Astrocyte (in vitro differentiated cells and primary cell): ENCODE measurements around the gene FLACC1. TPM values are rescaled to one million over a fixed set of nuclear protein-coding genes. Genes with fewer than 3 reads are reported as not detected.
A peak's percentile ranks its signal among the peaks of the same experiment; 100 is the strongest.
"Not testable (repeated sequence)": the region's sequence is repeated elsewhere in the genome, so short reads cannot be mapped to it uniquely, and the experiment has no call there.

Experiments used
- DNase-seq: peaks from one replicate; pipeline ENCODE4 v3.0.0-alpha.2; 2010; ENCODE audit warnings: low read depth
- FAIRE-seq: peaks from 2 replicates; lab custom pipeline; 2011; peaks lifted over from hg19 to GRCh38; lab: Jason Lieb, UNC
- H2AFZ ChIP-seq: 2 replicates; pipeline ENCODE4 v1.6.0; 2012; ENCODE audit warnings: low read depth, low read length, inconsistent platforms
- H3K27ac ChIP-seq: 2 replicates; pipeline ENCODE4 v1.5.1; 2011; ENCODE audit warnings: low read depth, low read length, inconsistent platforms
- H3K27me3 ChIP-seq: 2 replicates; pipeline ENCODE4 v1.6.0; 2011; ENCODE audit warnings: low read length, inconsistent platforms; ENCODE audit not compliant: insufficient read depth
- H3K36me3 ChIP-seq: 2 replicates; pipeline ENCODE4 v1.5.1; 2011; ENCODE audit warnings: low read length, inconsistent platforms; ENCODE audit not compliant: insufficient read depth
- H3K4me1 ChIP-seq: 2 replicates; pipeline ENCODE4 v1.5.1; 2011; ENCODE audit warnings: low read length, inconsistent platforms; ENCODE audit not compliant: insufficient read depth
- H3K4me2 ChIP-seq: 2 replicates; pipeline ENCODE4 v1.6.0; 2012; ENCODE audit warnings: low read length, inconsistent platforms
- H3K4me3 ChIP-seq: 2 replicates; pipeline ENCODE4 v1.5.1; 2011; ENCODE audit warnings: low read depth, mild to moderate bottlenecking, low read length, inconsistent platforms; ENCODE audit not compliant: insufficient read depth
- H3K79me2 ChIP-seq: 2 replicates; pipeline ENCODE4 v1.6.0; 2012; ENCODE audit warnings: mild to moderate bottlenecking, low read length, inconsistent platforms; ENCODE audit not compliant: insufficient read depth
- H3K9ac ChIP-seq: 2 replicates; pipeline ENCODE4 v1.6.0; 2012; ENCODE audit warnings: mild to moderate bottlenecking, low read length, inconsistent platforms
- H3K9me3 ChIP-seq: 2 replicates; pipeline ENCODE4 v1.5.1; 2012; ENCODE audit warnings: low read depth, mild to moderate bottlenecking, low read length, inconsistent platforms; ENCODE audit not compliant: insufficient read depth
- H4K20me1 ChIP-seq: 2 replicates; pipeline ENCODE4 v1.6.0; 2012; ENCODE audit warnings: low read length, inconsistent platforms; ENCODE audit not compliant: insufficient read depth
- H3K27ac Mint-ChIP-seq: one replicate; pipeline ENCODE4 v1.8.0; 2021; ENCODE audit warnings: mild to moderate bottlenecking, mixed read lengths; ENCODE audit not compliant: unreplicated experiment
- H3K27me3 Mint-ChIP-seq: one replicate; pipeline ENCODE4 v1.8.0; 2021; ENCODE audit warnings: low read depth, mixed read lengths; ENCODE audit not compliant: unreplicated experiment
- H3K36me3 Mint-ChIP-seq: one replicate; pipeline ENCODE4 v1.8.0; 2021; ENCODE audit warnings: low read depth, mixed read lengths; ENCODE audit not compliant: unreplicated experiment
- H3K4me1 Mint-ChIP-seq: one replicate; pipeline ENCODE4 v1.8.0; 2021; ENCODE audit warnings: low read depth, mixed read lengths; ENCODE audit not compliant: unreplicated experiment
- H3K4me3 Mint-ChIP-seq: one replicate; pipeline ENCODE4 v1.8.0; 2021; ENCODE audit warnings: mild to moderate bottlenecking, moderate library complexity, mixed read lengths; ENCODE audit not compliant: unreplicated experiment
- H3K9me3 Mint-ChIP-seq: one replicate; pipeline ENCODE4 v1.8.0; 2021; ENCODE audit warnings: mild to moderate bottlenecking, mixed read lengths; ENCODE audit not compliant: unreplicated experiment
- CTCF ChIP-seq: IDR thresholded peaks from 2 replicates; pipeline ENCODE4 v1.5.1; 2011; ENCODE audit warnings: low read depth, mild to moderate bottlenecking, inconsistent platforms, low read length, moderate library complexity; ENCODE audit not compliant: insufficient read depth
- EZH2 ChIP-seq: IDR thresholded peaks from 2 replicates; pipeline ENCODE4 v1.6.1; 2012; ENCODE audit warnings: mild to moderate bottlenecking, low read length, inconsistent platforms; ENCODE audit not compliant: insufficient read depth
- total RNA-seq: library from RNA; stranded (reverse); gene quantifications from 2 replicates; pipeline ENCODE4 v1.2.1, GENCODE V29; 2021

FLACC1 gene
- total RNA-seq, 1 donor from 2014 or later, result 2.2 TPM

GRCh38 chr2:201369775-201370174 lies 12.6 kb upstream of the FLACC1 start:
- H4K20me1 ChIP-seq, result no peaks in the 10 kb centered on the region
- H3K36me3 Mint-ChIP-seq, result peaks cover 56% of the 10 kb centered on the region
- H3K4me3 Mint-ChIP-seq, result no peak overlapping the region
- H3K27me3 ChIP-seq, result no peaks in the 10 kb centered on the region
- FAIRE-seq, result no peak
- H3K27ac ChIP-seq, result no peak overlapping the region
- no peak overlapping the region for H3K9ac ChIP-seq
- H3K4me2 ChIP-seq, result no peak overlapping the region
- H3K4me1 ChIP-seq, result no peaks in the 10 kb centered on the region
- no peak for TF ChIP-seq CTCF
- no peak for TF ChIP-seq EZH2
- H3K79me2 ChIP-seq, result no peaks in the 10 kb centered on the region
- peaks cover 4% of the 10 kb centered on the region for H3K9me3 ChIP-seq
- DNase-seq, result no peak
- H3K4me1 Mint-ChIP-seq, result no peaks in the 10 kb centered on the region
- peaks cover 21% of the 10 kb centered on the region for H3K9me3 Mint-ChIP-seq
- no peak overlapping the region for H3K4me3 ChIP-seq
- H3K36me3 ChIP-seq, result no peaks in the 10 kb centered on the region
- no peak overlapping the region for H2AFZ ChIP-seq
- H3K27ac Mint-ChIP-seq, result no peak overlapping the region
- no peaks in the 10 kb centered on the region for H3K27me3 Mint-ChIP-seq

- not testable (repeated sequence) for H3K4me1 ChIP-seq, H3K4me3 Mint-ChIP-seq, DNase-seq, H3K4me2 ChIP-seq, H3K27ac Mint-ChIP-seq, H2AFZ ChIP-seq, H3K27ac ChIP-seq, H3K36me3 ChIP-seq, FAIRE-seq, H3K27me3 Mint-ChIP-seq, H3K27me3 ChIP-seq, H3K9ac ChIP-seq, H3K4me3 ChIP-seq, H3K4me1 Mint-ChIP-seq, H4K20me1 ChIP-seq, H3K9me3 ChIP-seq, H3K79me2 ChIP-seq
- Mint-ChIP-seq H3K9me3 (peaks cover 19% of the 10 kb centered on the region), H3K36me3 (peaks cover 56% of the 10 kb centered on the region)
Observed at GRCh38 chr2:201369318-201369717, 12.2 kb upstream of the FLACC1 start.

GRCh38 chr2:201366146-201366545 lies 9.0 kb upstream of the FLACC1 start:
- no peak overlapping the region for H3K9ac ChIP-seq
- peak; percentile 32 for DNase-seq

More at GRCh38 chr2:201366146-201366545, 9.0 kb upstream of the FLACC1 start:
- no peak for FAIRE-seq
- no peak overlapping the region for H3K4me3 Mint-ChIP-seq
- H3K36me3 Mint-ChIP-seq, result peaks cover 65% of the 10 kb centered on the region
- TF ChIP-seq EZH2 (no peak), CTCF (no peak)
- H3K27me3 Mint-ChIP-seq, result no peaks in the 10 kb centered on the region
- no peak overlapping the region for H3K4me2 ChIP-seq
- no peak overlapping the region for H3K4me3 ChIP-seq
- no peaks in the 10 kb centered on the region for H4K20me1 ChIP-seq
- no peaks in the 10 kb centered on the region for H3K79me2 ChIP-seq
- H3K27ac Mint-ChIP-seq, result no peak overlapping the region
- H3K4me1 ChIP-seq, result no peaks in the 10 kb centered on the region
- peaks cover 3% of the 10 kb centered on the region for H3K4me1 Mint-ChIP-seq
- no peak overlapping the region for H3K27ac ChIP-seq
- H3K36me3 ChIP-seq, result no peaks in the 10 kb centered on the region
- peaks cover 23% of the 10 kb centered on the region for H3K9me3 Mint-ChIP-seq
- no peaks in the 10 kb centered on the region for H3K27me3 ChIP-seq
- H3K9me3 ChIP-seq, result peaks cover 10% of the 10 kb centered on the region
- H2AFZ ChIP-seq, result no peak overlapping the region
